Fibroblast of mammary gland (primary cell): ENCODE results near the gene ATP11A.

Experiments
- DNase-seq: peaks from one replicate; pipeline ENCODE4 v3.0.0-alpha.2; 2010; ENCODE audit warnings: low read depth
- H3K4me3 ChIP-seq: 2 replicates; pipeline ENCODE4 v1.5.1; 2011; ENCODE audit warnings: low read depth, mild to moderate bottlenecking, low read length, moderate library complexity; ENCODE audit not compliant: control insufficient read depth
- CTCF ChIP-seq: conservative IDR thresholded peaks from 2 replicates; pipeline ENCODE4 v1.5.1; 2011; ENCODE audit warnings: low read depth, low read length, inconsistent platforms; ENCODE audit not compliant: control insufficient read depth, insufficient read depth

Gene ATP11A

GRCh38 chr13:112905619-112905989, 215.8 kb downstream of the ATP11A start:
- H3K4me3 ChIP-seq: no peak overlapping the region
- no peak for TF ChIP-seq CTCF
- DNase-seq: no peak

GRCh38 chr13:112905990-112906641, 216.3 kb downstream of the ATP11A start:
- DNase-seq: no peak
- H3K4me3 ChIP-seq: no peak overlapping the region
- no peak for TF ChIP-seq CTCF

- DNase-seq: no peak
- H3K4me3 ChIP-seq: no peak overlapping the region
- no peak for TF ChIP-seq CTCF
Observed at GRCh38 chr13:112907286-112907685, 217.4 kb downstream of the ATP11A start.

- H3K4me3 ChIP-seq: no peak overlapping the region
- TF ChIP-seq CTCF: no peak
Observed at GRCh38 chr13:112907871-112908331, 218.1 kb downstream of the ATP11A start.

GRCh38 chr13:112908342-112908741, 218.5 kb downstream of the ATP11A start:
- no peak for DNase-seq
- no peak for TF ChIP-seq CTCF
- no peak overlapping the region for H3K4me3 ChIP-seq

More at GRCh38 chr13:112907871-112908331, 218.1 kb downstream of the ATP11A start:
- no peak for DNase-seq

- no peak overlapping the region for H3K4me3 ChIP-seq
- no peak for DNase-seq
- TF ChIP-seq CTCF: no peak
Observed at GRCh38 chr13:112910016-112910415, 220.2 kb downstream of the ATP11A start.
